BLaER1 (cell line): ENCODE results near the gene CD63.
A peak's percentile ranks its signal among the peaks of the same experiment; 100 is the strongest.

Experiments used
- H3K27ac ChIP-seq: shearing (Covaris generic); formaldehyde crosslinking; 2 replicates; pipeline ENCODE4 v1.8.1; 2022
- H3K27me3 ChIP-seq: shearing (Covaris generic); formaldehyde crosslinking; 2 replicates; pipeline ENCODE4 v1.8.1; 2022
- H3K36me3 ChIP-seq: shearing (Covaris generic); formaldehyde crosslinking; 2 replicates; pipeline ENCODE4 v1.8.1; 2022
- H3K4me1 ChIP-seq: shearing (Covaris generic); formaldehyde crosslinking; 2 replicates; pipeline ENCODE4 v1.8.1; 2022
- H3K4me2 ChIP-seq: shearing (Covaris generic); formaldehyde crosslinking; 2 replicates; pipeline ENCODE4 v1.8.1; 2022
- H3K4me3 ChIP-seq: shearing (Covaris generic); formaldehyde crosslinking; 2 replicates; pipeline ENCODE4 v1.8.1; 2022
- H3K9ac ChIP-seq: shearing (Covaris generic); formaldehyde crosslinking; 2 replicates; pipeline ENCODE4 v1.8.1; 2022
- H3K9me3 ChIP-seq: shearing (Covaris generic); formaldehyde crosslinking; 2 replicates; pipeline ENCODE4 v1.8.1; 2022
- H4K20me1 ChIP-seq: shearing (Covaris generic); formaldehyde crosslinking; 2 replicates; pipeline ENCODE4 v1.8.1; 2022
- Cebpa-rat ChIP-seq: shearing (Covaris generic); IDR thresholded peaks from 2 replicates; pipeline ENCODE4 v1.8.1; 2022

Gene CD63

GRCh38 chr12:55748230-55748993, 19.6 kb upstream of the CD63 start:
- Histone ChIP-seq H3K4me2 (0 out of 2 replicates have a peak overlapping the region, but pooled peaks have one; percentile 98), H3K9me3 (no peaks in the 10 kb centered on the region), H3K27ac (no peak overlapping the region), H3K27me3 (no peaks in the 10 kb centered on the region), H4K20me1 (peaks cover 58% of the 10 kb centered on the region), H3K4me3 (no peak overlapping the region), H3K4me1 (peaks cover 23% of the 10 kb centered on the region), H3K36me3 (peaks cover 70% of the 10 kb centered on the region), H3K9ac (no peak overlapping the region)
- no peak for TF ChIP-seq Cebpa-rat

GRCh38 chr12:55746913-55747231, 18.1 kb upstream of the CD63 start:
- no peaks in the 10 kb centered on the region for H3K9me3 ChIP-seq
- H3K36me3 ChIP-seq = peaks cover 54% of the 10 kb centered on the region
- H3K27ac ChIP-seq = peak overlapping the region; percentile 83; the same call in 1 of the 2 replicates
- H3K4me3 ChIP-seq = peak overlapping the region; percentile 92; the same call in 1 of the 2 replicates
- peaks cover 31% of the 10 kb centered on the region for H3K4me1 ChIP-seq
- H4K20me1 ChIP-seq = peaks cover 53% of the 10 kb centered on the region
- peak overlapping the region; percentile 98 for H3K4me2 ChIP-seq
- no peaks in the 10 kb centered on the region for H3K27me3 ChIP-seq
- peak overlapping the region; percentile 76; the same call in 1 of the 2 replicates for H3K9ac ChIP-seq
- no peak for TF ChIP-seq Cebpa-rat

- H3K4me2 ChIP-seq = peak overlapping the region; percentile 98
Observed at GRCh38 chr12:55746174-55746912, 17.5 kb upstream of the CD63 start.

GRCh38 chr12:55745361-55746173, 16.8 kb upstream of the CD63 start:
- Histone ChIP-seq H3K36me3 (peaks cover 41% of the 10 kb centered on the region), H3K27me3 (no peaks in the 10 kb centered on the region), H3K27ac (peak overlapping the region; percentile 83), H3K4me1 (peaks cover 35% of the 10 kb centered on the region), H3K9me3 (no peaks in the 10 kb centered on the region), H3K9ac (peak overlapping the region; percentile 93), H4K20me1 (peaks cover 40% of the 10 kb centered on the region), H3K4me3 (peak overlapping the region; percentile 92), H3K4me2 (peak overlapping the region; percentile 98)
- TF ChIP-seq Cebpa-rat = no peak

More at GRCh38 chr12:55746174-55746912, 17.5 kb upstream of the CD63 start:
- Histone ChIP-seq H3K27me3 (no peaks in the 10 kb centered on the region), H3K9me3 (no peaks in the 10 kb centered on the region), H3K36me3 (peaks cover 49% of the 10 kb centered on the region), H3K9ac (peak overlapping the region; percentile 76), H4K20me1 (peaks cover 48% of the 10 kb centered on the region), H3K27ac (peak overlapping the region; percentile 83), H3K4me3 (peak overlapping the region; percentile 92), H3K4me1 (peaks cover 35% of the 10 kb centered on the region)
- no peak for TF ChIP-seq Cebpa-rat

GRCh38 chr12:55744340-55745030, 15.7 kb upstream of the CD63 start:
- H3K4me3 ChIP-seq = peak overlapping the region; percentile 92
- H3K4me2 ChIP-seq = peak overlapping the region; percentile 98
- no peaks in the 10 kb centered on the region for H3K27me3 ChIP-seq
- H3K9ac ChIP-seq = peak overlapping the region; percentile 93
- H3K27ac ChIP-seq = peak overlapping the region; percentile 76
- H3K4me1 ChIP-seq = peaks cover 35% of the 10 kb centered on the region
- peaks cover 35% of the 10 kb centered on the region; the same call in 1 of the 2 replicates for H4K20me1 ChIP-seq
- no peak for TF ChIP-seq Cebpa-rat
- H3K36me3 ChIP-seq = peaks cover 30% of the 10 kb centered on the region
- H3K9me3 ChIP-seq = no peaks in the 10 kb centered on the region

GRCh38 chr12:55743406-55744339, 14.9 kb upstream of the CD63 start:
- Histone ChIP-seq H3K4me2 (peak overlapping the region; percentile 98), H3K9me3 (no peaks in the 10 kb centered on the region), H3K36me3 (peaks cover 22% of the 10 kb centered on the region), H3K9ac (peak overlapping the region; percentile 93), H3K4me1 (peaks cover 35% of the 10 kb centered on the region), H3K4me3 (peak overlapping the region; percentile 92), H3K27ac (peak overlapping the region; percentile 76), H4K20me1 (peaks cover 27% of the 10 kb centered on the region; the same call in 1 of the 2 replicates), H3K27me3 (no peaks in the 10 kb centered on the region)
- no peak for TF ChIP-seq Cebpa-rat

- Histone ChIP-seq H3K9ac (peak within 1 kb of the TSS; percentile 93), H3K4me3 (peak within 1 kb of the TSS; percentile 92), H3K9me3 (no peaks in the 10 kb centered on the region), H3K27ac (peak within 1 kb of the TSS; percentile 83), H3K4me2 (peak within 1 kb of the TSS; percentile 98), H3K36me3 (peaks cover 14% of the 10 kb centered on the region), H3K4me1 (peaks cover 35% of the 10 kb centered on the region), H4K20me1 (peaks cover 19% of the 10 kb centered on the region; the same call in 1 of the 2 replicates), H3K27me3 (no peaks in the 10 kb centered on the region)
- no peak for TF ChIP-seq Cebpa-rat
Observed at GRCh38 chr12:55742719-55743405, 14.1 kb upstream of the CD63 start, which contains the start of gene GDF11. GDF11 (plus strand) TSS chr12:55743122; CDS start chr12:55743317, 195 bp downstream.
